Kidney (tissue), 14 donors: ENCODE data around the gene IGSF8. TPM values are rescaled to one million over a fixed set of nuclear protein-coding genes. Genes with fewer than 3 reads are reported as not detected.

Source experiments
- DNase-seq, 5 donors: peaks; one replicate each; pipeline ENCODE4 v3.0.0-alpha.2; 2013 to 2020
- FAIRE-seq: peaks from 2 replicates; lab custom pipeline; 2012; peaks lifted over from hg19 to GRCh38; lab: Jason Lieb, UNC
- H3K27ac ChIP-seq, 2 donors: one replicate each; pipeline ENCODE4 v1.7.0; 2013; ENCODE audit warnings: low read depth in 2 of 2, low read length in 2 of 2, inconsistent platforms in 1 of 2
- H3K27me3 ChIP-seq: one replicate; pipeline ENCODE4 v1.7.1; 2013; ENCODE audit warnings: low read length, inconsistent platforms; ENCODE audit not compliant: control insufficient read depth, insufficient read depth
- H3K36me3 ChIP-seq, 3 donors: one replicate each; pipeline versions ENCODE4 v1.7.0 to v1.7.1; 2013; ENCODE audit warnings: low read length in 3 of 3, control low read depth in 1 of 3, inconsistent platforms in 1 of 3; ENCODE audit not compliant: insufficient read depth in 3 of 3, control insufficient read depth in 2 of 3
- H3K4me1 ChIP-seq, 3 donors: one replicate each; pipeline versions ENCODE4 v1.7.0 to v1.7.1; 2013; ENCODE audit warnings: low read length in 3 of 3, inconsistent platforms in 1 of 3, low read depth in 1 of 3; ENCODE audit not compliant: control insufficient read depth in 2 of 3, insufficient read depth in 2 of 3
- H3K4me3 ChIP-seq, 3 donors: one replicate each; pipeline versions ENCODE4 v1.7.0 to v1.8.1; 2013; ENCODE audit warnings: low read length in 3 of 3, control low read depth in 1 of 3, inconsistent platforms in 1 of 3
- H3K9ac ChIP-seq, 3 donors: one replicate each; pipeline versions ENCODE4 v1.7.0 to v1.7.1; 2013; ENCODE audit warnings: low read length in 3 of 3, control low read depth in 1 of 3, inconsistent platforms in 1 of 3
- H3K9me3 ChIP-seq, 3 donors: one replicate each; pipeline versions ENCODE4 v1.7.0 to v1.7.1; 2013; ENCODE audit warnings: low read length in 3 of 3, control low read depth in 1 of 3, inconsistent platforms in 1 of 3; ENCODE audit not compliant: control insufficient read depth in 2 of 3, insufficient read depth in 1 of 3
- intact Hi-C: fragments of 100-400 bp; cut with DNase I; formaldehyde crosslinking; loops from one replicate; pipeline ENCODE4 v1.11.1; 2022
- polyA plus RNA-seq: library from polyadenylated mRNA; stranded (reverse); fragments of 350-450 nt; fragmentation: Illumina TruSeq; extraction: RNeasy Lipid Tissue Mini Kit (QIAGEN cat#74804); gene quantifications from one replicate; pipeline ENCODE4 v1.2.3, GENCODE V29; 2014; ENCODE audit warnings: low read depth, low replicate concordance; ENCODE audit not compliant: insufficient read depth
- total RNA-seq: library from RNA; stranded (reverse); fragmentation: NEBNext Ultra II Directional; extraction: Animal tissue kit (Norgen Biotek cat#: 25700); gene quantifications from one replicate; pipeline ENCODE4 v1.2.1, GENCODE V29; 2021
- TF ChIP-seq, protein P1 (sequence below): IDR thresholded peaks from 3 replicates; pipeline ENCODE4 v1.5.1; 2012; ENCODE audit warnings: mild to moderate bottlenecking, moderate library complexity, borderline replicate concordance; ENCODE audit not compliant: insufficient read depth; ENCODE audit errors: extremely low read depth
- donor health status: control.
- donor health status: control.
- donor health status: control.
- donor health status: control.
- donor health status: control.
- donor health status: DM: yes; HTN: yes; CAD: no.
- donor health status: Normal renal cell carcinoma (clear cell type).

Gene IGSF8
- total and polyA plus RNA-seq, 2 donors from 2014 or later: 40.9 to 47.0 TPM

- H3K9ac ChIP-seq: no peak overlapping the region
- H3K36me3 ChIP-seq: peaks cover 0 to 19% (median 3%) of the 10 kb centered on the region in 3 donors
- H3K9me3 ChIP-seq: no peaks in the 10 kb centered on the region
- no peak overlapping the region for H3K4me3 ChIP-seq
- intact Hi-C loops: no loop called here
- peak in 1 of 5 donors; percentile 20 for DNase-seq
- TF ChIP-seq, protein P1, sequence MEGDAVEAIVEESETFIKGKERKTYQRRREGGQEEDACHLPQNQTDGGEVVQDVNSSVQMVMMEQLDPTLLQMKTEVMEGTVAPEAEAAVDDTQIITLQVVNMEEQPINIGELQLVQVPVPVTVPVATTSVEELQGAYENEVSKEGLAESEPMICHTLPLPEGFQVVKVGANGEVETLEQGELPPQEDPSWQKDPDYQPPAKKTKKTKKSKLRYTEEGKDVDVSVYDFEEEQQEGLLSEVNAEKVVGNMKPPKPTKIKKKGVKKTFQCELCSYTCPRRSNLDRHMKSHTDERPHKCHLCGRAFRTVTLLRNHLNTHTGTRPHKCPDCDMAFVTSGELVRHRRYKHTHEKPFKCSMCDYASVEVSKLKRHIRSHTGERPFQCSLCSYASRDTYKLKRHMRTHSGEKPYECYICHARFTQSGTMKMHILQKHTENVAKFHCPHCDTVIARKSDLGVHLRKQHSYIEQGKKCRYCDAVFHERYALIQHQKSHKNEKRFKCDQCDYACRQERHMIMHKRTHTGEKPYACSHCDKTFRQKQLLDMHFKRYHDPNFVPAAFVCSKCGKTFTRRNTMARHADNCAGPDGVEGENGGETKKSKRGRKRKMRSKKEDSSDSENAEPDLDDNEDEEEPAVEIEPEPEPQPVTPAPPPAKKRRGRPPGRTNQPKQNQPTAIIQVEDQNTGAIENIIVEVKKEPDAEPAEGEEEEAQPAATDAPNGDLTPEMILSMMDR: no peak
- no peaks in the 10 kb centered on the region for H3K27me3 ChIP-seq
- H3K27ac ChIP-seq: no peak overlapping the region
- no peak for FAIRE-seq
- H3K4me1 ChIP-seq: no peaks in the 10 kb centered on the region
Measured at GRCh38 chr1:160089883-160090282, 8.5 kb downstream of the IGSF8 start.

GRCh38 chr1:160087118-160087662 is 11.2 kb downstream of the IGSF8 start:
- TF ChIP-seq, protein P1: no peak
- DNase-seq (peak in 1 of 5 donors; percentile 30), FAIRE-seq (no peak)
- no peaks in the 10 kb centered on the region for H3K9me3 ChIP-seq
- intact Hi-C loops: no loop called here
- H3K4me1 ChIP-seq: peaks cover 0 to 6% (median 0%) of the 10 kb centered on the region in 3 donors
- H3K4me3 ChIP-seq: no peak overlapping the region
- no peak overlapping the region for H3K27ac ChIP-seq
- peaks cover 8% of the 10 kb centered on the region for H3K27me3 ChIP-seq
- peaks cover 0 to 8% (median 3%) of the 10 kb centered on the region in 3 donors for H3K36me3 ChIP-seq
- no peak overlapping the region for H3K9ac ChIP-seq

DNA sequence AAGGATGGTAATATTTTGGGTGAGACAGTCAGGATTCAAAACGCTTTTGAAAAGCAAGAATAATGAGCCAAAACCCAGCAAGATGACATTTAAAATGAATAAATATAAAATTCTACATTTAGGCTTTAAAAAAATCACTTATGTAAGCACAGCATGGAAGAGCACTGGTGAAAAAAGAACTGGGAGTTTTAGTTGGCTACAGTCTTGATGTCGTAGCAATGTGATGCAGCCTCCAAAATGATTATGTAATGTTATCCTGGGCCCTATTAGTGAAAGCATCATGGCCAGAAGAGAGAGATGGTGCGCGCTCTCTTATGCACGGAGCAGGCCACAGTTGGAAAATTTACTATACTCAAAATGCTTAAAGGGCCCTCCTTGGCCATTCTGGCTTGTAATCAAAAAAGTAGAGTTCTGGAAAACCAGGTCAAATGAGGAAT is 11.9 kb downstream of the IGSF8 start:
- Histone ChIP-seq H3K36me3 (peaks cover 0 to 8% (median 0%) of the 10 kb centered on the region in 3 donors), H3K4me3 (no peak overlapping the region), H3K27ac (no peak overlapping the region), H3K4me1 (peaks cover 0 to 6% (median 0%) of the 10 kb centered on the region in 3 donors), H3K27me3 (peaks cover 11% of the 10 kb centered on the region), H3K9me3 (no peaks in the 10 kb centered on the region), H3K9ac (no peak overlapping the region)
- no peak for DNase-seq
- TF ChIP-seq, protein P1: no peak
- intact Hi-C loops: no loop called here
- no peak for FAIRE-seq
